ENCODE data around the gene DSPP.
"Not testable (repeated sequence)": the region's sequence is repeated elsewhere in the genome, so short reads cannot be mapped to it uniquely, and the experiment has no call there.

The DSPP gene

DNA sequence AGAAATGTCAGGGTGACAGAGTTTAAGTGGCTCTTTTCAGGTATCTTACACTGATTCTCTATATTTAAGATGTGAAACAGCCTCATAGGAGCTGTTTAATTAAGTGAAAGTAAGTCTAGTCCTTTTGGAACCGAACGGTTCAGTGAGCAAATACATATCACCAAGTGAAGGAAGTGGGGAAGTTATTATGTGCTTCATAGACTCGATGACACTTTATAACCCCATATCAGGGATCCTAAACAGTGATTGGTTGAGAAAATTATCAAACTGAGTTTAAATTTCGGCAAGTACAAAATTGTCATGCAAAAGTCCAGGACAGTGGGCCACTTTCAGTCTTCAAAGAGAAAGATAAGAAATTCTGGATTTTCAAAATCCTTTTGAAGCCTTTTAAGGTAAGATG lies at the start of gene DSPP:
Gene DSPP, plus strand, starts transcription at position 301 of the 400 bp plus-strand sequence. CDS start 2,380 bp downstream, outside the sequence.
- DNase-seq: no peak

DNA sequence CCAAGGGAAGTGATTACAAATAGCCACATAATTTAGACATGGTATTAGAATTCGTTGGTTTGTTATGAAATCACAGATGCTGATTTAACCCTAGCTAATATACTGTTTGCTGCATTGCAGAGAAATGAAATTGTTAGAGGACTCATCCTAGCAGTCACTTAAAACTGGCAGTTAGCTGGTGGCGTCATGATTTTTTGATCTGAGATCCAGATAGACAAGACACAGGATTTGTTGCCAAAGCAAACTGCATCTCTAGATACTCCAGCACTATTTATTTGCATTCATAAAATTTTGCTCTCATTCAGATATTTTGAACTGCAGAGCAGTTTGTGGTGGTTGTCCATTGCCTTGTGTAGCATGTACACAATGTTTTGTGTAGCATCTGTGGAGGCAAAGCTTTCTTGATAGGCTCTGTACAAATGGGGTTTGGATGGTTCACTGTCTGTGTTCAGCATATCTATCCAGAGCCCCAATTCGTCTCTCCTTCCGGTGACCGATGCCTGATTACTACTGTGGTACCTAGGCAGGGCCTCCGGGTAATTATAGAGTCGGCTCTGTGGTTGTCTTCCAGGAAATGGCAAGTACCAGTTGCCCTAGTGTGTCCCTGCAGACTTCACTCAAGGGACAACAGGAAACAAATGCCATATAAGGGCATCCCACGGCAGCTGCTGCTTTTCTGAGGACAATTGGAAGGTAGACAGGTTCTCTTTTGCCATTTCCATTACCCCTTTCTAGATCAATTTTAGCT lies 49.1 kb upstream of the DSPP start:
- peak; percentile 16 for DNase-seq

DNA sequence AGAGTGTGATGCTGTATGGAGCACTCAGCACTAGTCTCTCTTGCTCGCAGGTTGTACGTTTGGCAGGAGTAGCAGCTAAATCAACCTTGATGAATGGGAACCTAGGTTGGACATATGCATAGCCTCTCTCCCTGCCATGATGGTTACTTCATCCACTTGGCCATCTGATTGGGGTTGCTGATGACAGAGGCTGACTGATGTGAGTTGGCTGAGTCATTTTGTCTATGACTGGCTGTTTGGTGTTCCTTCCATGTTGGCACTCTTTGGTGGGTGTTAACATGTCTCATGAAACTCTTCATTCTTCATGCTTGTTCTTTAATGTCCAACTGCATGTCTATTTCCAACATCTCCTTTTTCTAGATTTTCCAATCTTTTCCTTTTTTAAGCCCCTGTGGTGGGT lies 47.5 kb upstream of the DSPP start:
- no peak for DNase-seq

DNA sequence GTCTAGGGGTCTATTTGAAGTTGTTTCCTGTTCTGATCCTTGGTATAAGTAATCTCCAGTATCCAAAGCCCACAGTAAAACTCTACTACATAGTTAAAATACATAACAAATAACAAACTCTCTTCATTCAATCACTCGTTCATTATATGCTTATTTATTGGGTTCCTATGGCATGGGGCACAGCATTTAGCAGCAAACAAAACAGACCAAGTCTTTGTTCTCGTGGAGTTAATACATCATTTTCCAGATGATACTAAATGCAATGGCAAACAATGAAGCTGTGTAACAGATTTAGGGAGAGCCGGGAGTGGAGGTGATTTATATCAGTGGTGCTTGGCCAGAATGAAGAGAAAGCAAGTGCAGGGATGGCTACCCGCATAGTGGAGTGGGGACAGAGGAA lies 42.6 kb upstream of the DSPP start:
- no peak for DNase-seq

DNA sequence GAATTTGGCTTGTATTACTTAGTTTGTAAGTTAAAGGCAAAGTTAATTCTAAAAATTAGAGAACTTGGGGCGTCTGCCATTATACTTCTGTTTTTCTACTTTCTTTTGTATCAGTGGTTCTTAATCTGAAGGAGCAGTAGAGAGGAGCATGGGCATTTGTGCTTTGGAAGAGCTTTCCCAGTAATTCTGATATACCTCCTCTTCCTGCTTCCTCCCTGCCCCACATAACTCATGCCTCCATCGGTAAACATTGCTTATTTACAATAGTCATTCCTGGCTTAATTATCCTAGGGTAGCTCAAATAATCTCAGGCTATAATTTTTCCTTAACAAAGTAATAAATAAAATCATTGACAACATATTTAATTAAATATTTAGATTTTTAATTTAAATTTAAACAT lies 42.1 kb upstream of the DSPP start:
- DNase-seq: no peak

DNA sequence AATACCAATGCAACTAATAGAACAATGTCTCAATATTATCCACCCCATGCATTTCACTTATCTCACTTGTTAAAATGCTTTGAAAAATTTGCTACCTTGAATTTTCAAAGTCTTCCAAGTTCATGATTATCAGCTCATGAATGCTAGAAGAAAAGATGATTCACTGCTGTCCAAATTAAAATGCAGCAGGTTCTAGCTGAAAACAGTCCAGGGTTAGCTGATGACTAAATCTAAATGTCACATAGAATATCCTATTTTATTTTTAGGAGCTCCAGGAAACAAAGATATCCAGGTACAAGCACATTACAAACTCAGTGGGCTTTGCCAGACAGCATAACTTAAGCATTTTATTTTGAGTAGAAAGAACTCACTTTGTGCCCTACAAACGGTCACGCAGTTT lies 41.1 kb upstream of the DSPP start:
- no peak for DNase-seq

DNA sequence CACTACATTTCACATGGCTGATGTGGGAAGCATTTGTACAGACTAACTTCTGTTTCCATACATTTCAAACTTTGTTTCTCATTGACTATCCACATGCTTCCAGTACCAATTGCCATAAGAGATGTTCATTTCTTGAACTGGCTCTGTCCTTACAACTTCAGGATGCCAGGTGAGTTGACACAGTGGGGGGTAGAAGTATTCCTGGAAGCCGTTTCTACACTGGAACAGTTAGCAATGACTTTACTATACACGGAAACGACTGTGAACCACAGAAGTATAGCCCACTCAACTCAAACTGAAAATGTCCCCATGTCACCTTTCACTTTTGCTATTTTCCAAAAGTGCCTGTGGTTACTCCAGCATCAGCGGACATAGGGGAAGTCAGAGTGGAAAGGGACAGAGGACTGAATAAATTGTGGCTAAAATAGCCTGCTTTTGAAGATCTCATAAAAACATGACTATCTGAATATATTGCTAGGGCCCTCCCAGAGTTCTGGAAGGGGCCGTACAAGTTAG lies 38.0 kb upstream of the DSPP start:
- no peak for DNase-seq

DNA sequence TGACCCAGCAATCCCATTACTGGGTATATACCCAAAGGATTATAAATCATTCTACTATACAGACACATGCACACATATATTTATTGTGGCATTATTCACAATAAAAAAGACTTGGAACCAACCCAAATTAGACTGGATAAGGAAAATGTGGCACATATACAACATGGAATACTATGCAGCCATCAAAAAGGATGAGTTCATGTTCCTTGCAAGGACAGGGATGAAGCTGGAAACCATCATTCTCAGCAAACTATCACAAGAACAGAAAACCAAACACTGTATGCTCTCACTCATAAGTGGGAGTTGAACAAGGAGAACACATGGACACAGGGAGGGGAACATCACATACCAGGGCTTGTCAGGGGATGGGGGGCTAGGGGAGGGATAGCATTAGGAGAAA lies 34.0 kb upstream of the DSPP start:
- not testable (repeated sequence) for DNase-seq

DNA sequence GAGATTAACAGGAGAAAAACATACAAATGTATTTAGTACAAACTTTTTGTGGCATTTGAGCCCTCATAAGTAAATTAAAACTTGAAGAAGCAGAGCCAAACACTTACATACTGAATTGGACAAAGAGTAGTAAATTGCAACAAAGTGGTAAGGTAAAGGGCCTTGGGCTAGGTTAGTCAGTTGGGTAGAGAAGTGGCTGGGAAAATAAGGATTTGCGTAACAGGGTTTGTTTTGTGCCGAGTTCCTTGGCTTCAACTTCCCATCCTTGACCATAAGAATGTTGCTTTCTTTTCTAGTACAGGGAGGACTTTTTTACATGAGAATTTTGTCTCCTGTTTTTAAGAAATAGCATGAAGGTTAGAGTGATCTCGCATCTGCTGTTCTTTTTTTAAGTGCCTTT lies 33.3 kb upstream of the DSPP start:
- DNase-seq: no peak

DNA sequence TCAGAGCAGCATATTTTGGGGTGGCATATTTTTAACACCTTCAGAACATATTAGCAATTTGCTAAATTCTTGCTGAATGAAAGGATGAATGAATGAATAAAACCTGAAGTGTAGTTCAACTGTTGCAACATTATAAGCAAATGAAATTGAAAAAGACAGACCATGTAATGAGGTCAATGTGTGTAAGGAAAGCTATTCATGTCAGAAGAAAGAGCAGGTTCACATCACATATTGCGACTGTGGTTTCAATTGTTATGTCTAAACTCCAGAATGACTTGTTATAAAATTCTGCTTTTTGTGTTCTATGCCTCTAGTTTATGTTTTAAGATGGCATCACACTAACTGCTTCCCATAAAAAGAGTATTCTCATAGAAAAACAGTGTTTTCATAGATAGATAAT lies 32.9 kb upstream of the DSPP start:
- no peak for DNase-seq

DNA sequence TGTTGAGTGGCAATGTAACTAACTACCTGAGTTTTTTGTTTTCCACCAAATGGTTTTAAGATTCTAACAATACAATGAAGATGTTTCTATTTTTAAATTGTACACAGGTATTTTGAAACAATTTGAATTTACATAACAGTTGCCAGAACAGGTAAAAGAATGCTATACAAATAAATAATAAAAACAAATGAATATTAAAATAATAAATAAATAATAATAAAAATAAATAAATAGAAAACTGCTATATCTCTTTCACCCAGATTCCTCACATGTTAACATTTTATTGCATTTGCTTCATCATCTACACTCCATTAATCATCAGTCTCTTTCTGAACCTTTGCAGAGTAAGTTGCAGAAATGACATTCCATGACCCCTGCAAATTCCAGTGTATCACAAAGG lies 32.3 kb upstream of the DSPP start:
- no peak for DNase-seq

DNA sequence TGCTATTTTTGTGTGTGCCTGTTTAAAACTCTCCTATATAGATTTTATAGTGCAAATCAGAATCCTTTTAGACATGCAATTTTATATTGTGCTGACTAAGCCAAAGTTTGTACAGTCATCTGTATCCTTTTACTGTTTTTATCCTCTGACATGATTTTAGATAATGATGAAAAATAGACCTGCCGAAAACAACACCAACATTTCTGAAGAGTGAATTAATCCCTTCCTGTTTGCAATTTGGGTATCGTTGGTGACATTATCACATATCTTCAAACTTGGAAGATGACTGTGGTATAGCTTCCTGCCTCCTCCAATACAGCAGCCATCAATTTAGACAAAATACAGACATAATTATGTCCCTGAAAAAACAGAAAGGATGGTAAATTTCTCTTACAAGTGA lies 28.9 kb upstream of the DSPP start:
- DNase-seq: no peak

DNA sequence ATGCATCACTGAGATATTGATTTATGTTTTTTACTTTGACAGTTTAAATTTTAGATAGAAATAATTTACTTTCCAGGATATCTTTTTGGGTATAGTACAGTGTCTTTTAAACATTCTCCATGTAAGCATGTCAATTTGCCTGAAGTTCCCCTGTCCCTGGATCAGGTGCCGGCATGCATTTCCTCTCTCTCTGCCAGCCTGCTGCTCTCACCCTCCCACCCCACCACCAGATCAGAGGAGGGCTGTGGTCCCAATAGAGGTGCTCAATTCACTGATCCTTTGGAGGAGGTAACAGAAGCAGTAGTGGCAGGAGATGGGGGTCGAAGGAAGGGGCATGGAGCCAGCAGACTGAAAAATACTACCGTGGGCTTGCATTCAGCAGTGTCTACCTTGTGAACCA lies 28.3 kb upstream of the DSPP start:
- DNase-seq: no peak

DNA sequence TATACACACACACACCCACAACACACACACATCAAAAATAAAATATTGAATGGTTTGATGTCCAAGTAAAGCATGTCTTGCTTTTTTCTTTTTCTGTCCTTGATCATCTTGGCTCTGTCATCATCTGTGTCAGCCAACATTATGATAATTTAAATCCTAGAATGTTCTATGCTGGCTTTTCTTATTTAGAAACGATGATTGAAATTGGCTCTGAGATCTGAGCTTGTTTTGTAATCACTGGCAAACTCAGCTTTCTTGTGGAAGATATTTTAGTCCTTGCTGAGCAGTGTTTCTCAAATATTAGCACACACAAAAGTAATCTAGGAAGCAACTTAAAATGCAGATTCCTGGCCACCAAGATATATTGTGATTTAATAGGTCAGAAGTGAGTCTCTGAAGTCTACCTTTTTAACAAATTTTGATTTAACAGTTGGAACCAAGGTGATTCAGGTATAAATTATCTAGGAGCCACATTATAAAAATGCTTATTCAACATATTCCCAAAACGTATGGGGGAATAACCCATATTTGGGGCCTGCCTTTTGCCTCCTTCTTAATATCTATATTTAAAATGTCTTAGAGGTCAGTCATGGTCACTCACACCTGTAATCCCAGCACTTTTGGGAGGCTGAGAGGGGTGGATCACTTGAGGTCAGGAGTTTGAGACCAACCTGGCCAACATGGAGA lies 24.0 kb upstream of the DSPP start:
- DNase-seq: no peak

DNA sequence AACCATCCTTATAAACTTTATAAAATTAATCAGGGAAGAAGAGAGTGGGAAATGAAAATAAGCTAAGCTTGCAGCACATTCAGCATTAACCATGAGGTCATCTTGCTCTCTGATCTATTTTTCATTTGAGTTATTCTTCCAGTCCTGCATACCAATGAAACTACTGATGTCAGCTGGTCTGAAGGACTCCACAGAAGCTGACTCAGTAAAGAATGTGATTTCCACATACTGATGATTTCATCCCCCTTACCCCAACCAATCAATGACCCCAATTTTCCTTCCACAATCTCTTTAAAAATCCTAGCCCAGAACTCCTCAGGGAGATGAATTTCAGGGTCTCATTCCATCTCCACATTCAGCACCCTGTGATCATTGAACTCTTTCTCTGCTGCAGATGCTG lies 18.8 kb upstream of the DSPP start:
- DNase-seq: no peak

DNA sequence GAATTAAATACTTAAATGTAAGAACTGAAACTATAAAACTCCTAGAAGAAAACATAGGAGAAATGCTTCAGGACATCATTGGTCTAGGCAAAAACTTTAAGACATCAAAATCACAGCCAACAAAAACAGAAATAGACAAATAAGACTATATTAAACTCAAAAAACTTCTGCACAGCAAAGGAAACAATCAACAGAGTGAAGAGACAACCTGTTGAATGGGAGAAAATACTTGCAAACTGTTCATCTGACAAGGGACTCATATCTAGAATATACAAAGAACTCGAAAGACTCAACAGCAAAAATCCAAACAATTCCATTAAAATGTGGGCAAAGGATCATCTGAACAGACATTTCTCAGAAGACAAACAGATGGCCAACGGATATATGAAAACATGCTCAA lies 16.2 kb upstream of the DSPP start:
- DNase-seq: no peak

DNA sequence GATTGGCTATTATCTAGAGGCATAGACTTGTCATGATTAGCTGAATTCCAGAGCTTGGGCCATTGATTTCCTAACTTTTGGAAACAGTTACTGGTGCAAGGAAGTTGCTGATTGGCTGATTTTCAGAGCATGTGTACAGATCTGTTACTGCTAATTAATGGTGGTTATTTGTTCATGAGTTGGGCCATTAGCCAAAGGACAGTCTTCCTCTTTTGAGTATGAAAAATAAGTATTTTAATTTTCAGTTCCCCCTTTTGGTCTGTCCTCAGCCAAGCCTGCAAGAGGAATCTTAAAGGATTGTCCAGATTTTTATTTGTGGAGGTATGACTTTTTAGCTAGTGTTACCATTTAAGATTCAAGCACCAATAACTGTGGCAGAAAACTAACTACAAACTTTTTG lies 7.0 kb upstream of the DSPP start:
- DNase-seq: no peak

DNA sequence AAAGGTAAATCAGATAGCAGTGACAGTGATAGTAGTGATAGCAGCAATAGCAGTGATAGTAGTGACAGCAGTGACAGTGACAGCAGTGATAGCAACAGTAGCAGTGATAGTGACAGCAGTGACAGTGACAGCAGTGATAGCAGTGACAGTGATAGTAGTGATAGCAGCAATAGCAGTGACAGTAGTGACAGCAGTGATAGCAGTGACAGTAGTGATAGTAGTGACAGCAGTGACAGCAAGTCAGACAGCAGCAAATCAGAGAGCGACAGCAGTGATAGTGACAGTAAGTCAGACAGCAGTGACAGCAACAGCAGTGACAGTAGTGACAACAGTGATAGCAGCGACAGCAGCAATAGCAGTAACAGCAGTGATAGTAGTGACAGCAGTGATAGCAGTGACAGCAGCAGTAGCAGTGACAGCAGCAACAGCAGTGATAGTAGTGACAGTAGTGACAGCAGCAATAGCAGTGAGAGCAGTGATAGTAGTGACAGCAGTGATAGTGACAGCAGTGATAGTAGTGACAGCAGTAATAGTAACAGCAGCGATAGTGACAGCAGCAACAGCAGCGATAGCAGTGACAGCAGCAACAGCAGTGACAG lies 6.1 kb downstream of the DSPP start:
- no peak for DNase-seq

DNA sequence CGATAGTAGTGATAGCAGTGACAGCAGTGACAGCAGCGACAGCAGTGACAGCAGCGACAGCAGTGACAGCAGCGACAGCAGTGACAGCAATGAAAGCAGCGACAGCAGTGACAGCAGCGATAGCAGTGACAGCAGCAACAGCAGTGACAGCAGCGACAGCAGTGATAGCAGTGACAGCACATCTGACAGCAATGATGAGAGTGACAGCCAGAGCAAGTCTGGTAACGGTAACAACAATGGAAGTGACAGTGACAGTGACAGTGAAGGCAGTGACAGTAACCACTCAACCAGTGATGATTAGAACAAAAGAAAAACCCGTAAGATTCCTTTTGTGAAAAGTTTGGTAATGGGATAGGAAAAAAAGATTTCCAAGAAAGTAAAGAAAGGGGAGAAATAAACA lies 7.9 kb downstream of the DSPP start:
- DNase-seq: no peak

DNA sequence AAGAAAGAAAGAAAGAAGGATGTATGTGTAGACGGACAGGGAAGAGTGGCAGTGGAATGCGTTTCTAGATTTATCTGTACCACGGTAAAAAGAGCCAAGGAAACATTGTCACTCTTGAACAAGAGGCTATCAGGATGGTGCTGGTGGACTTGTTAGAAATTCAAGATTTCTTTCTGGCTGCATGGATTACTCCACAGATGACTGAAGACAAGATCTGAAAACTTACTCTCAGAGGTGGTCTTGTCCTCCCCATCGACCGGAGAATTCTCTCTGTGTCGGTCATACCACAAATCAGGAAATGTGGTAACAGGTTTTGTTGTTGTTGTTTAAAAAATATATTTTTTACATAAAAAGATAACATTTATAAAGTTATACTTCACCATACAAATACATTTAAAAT lies 11.8 kb downstream of the DSPP start:
- no peak for DNase-seq

DNA sequence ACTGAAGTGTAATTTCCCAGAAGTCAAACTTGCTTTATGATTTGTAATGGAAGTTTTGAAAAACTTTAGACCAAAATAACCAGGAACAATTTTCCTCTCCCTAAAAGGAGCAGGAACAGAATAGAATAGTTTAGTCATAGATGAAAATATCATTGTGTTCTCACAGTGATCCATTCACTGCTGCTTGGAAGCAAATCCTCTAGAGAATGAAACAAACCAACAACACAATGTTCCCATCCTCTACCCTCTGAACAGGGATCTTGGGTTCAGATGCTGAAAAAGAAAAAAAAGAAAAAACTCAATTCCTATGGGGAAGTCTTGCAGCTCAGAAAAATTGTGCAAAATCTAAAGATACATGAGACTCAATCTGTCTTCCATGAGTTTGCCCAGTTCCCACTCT lies 12.2 kb downstream of the DSPP start:
- DNase-seq: no peak

DNA sequence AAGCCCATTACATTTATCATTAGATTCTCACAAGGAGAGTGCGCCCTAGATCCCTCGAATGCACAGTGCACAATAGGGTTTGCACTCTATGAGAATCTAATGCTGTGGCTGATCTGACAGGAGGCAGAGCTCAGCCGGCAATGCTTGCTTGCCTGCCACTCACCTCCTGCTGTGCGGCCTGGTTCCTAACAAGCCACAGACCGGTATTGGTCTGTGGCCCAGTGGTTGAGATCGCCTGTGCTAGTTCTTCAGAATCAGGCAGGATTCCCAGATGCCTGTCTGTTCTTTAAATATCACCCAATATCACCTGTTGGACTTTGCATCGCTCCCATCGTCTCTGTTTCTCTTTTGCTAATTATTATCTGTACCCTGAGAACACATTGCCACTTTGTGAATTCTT lies 14.0 kb downstream of the DSPP start:
- no peak for DNase-seq

DNA sequence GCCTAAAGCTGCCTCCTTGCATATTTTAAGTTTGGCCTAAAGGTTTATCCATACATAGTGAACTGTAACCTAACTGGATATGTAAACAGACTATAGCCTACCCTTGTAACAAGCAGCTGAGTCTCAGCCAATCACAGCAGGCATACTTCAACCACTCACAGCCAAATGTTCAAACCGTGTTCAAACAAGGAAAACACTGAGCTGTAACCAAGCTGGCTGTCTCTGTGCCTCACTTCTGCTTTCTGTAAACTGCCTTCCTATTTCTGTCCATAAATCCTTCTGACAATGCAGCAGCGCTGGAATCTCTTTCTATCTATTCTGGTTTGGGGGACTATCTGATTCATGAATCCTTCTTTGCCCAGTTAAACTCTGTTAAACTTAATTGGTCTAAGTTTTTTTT lies 16.4 kb downstream of the DSPP start:
- no peak for DNase-seq

DNA sequence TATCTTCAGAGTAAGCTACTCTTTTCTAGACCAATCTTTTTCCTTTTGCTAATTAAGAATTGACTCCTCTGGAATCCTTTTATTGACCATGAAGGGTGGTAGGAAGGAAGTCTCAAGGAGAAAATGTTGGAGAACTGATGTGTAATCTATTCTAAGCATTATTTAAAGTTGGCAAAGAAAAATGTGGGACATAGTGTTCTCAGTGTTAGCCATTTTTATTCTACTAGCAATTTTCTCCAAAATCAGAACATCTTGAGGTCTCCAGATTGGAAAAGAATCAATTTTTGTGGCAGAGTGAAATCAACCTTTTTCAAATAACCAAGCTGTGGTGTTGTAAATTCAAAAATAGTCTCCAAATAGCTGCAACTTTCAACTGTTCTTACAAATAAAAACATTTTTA lies 23.3 kb downstream of the DSPP start:
- no peak for DNase-seq

All from NCI-H82 (cell line).